ENCODE measurements around the gene PRKCE. TPM values are rescaled to one million over a fixed set of nuclear protein-coding genes. Genes with fewer than 3 reads are reported as not detected.

PRKCE gene
- polyA plus RNA-seq, 1 of the 3 experiments (the other 2 are of a cell fraction): 16.3 TPM

DNA sequence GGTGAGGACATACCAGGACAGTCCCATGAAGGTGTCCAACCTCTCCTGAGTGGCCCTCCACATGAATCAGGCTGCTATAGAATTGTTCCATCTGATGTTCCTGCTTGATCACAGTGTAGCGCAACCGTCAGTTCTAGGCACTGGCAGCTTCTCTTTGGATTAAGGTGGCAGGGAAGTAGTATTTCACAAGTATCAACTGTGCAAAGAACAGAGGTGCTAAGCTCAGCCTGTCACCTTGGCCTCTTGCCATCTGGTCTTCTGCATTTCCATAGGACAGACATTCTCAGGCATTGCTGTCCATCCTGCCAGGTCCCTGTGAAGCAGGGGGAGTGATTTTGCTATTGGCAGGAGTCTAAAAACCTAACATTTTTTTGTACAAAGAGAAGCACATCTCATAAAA is 463.5 kb downstream of the PRKCE start (continued):
- TF ChIP-seq, protein P1, sequence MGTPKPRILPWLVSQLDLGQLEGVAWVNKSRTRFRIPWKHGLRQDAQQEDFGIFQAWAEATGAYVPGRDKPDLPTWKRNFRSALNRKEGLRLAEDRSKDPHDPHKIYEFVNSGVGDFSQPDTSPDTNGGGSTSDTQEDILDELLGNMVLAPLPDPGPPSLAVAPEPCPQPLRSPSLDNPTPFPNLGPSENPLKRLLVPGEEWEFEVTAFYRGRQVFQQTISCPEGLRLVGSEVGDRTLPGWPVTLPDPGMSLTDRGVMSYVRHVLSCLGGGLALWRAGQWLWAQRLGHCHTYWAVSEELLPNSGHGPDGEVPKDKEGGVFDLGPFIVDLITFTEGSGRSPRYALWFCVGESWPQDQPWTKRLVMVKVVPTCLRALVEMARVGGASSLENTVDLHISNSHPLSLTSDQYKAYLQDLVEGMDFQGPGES (IDR thresholded peaks at IDR 0.05; ENCODE audit: low read depth, low read length): no peak
- no peak for TF ChIP-seq NRF1 (IDR thresholded peaks at IDR 0.05; ENCODE audit: low read depth, low read length)

DNA sequence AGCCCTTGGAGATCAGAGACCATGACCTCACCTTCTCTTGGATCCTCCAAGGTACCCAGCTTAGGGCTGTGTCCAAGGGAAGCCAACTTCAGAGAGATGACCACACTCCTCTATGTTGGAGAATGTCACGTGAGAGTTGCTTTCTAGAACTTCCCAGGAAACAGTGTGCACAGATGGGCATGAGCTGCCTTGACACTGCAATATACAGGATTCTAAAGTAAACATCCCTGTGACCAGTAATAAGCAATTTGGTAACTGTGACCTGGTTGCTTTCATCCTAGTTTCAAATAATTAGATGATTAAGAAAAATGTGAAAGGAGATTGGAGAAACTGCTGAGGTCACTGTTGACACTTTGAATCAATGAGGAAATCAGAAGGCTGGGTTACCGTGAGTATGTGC is 464.7 kb downstream of the PRKCE start:
- Histone ChIP-seq H3F3A (replicated peaks; ENCODE audit: insufficient read depth) (no peaks in the 10 kb centered on the region), H3K4me1 (ENCODE audit: control insufficient read depth in 1 of 2, insufficient read depth in 2 of 2, low read depth in 1 of 2, low read length in 1 of 2) (peaks cover 19 to 34% of the 10 kb centered on the region in 2 experiments), H4K20me1 (ENCODE audit: insufficient read depth) (no peaks in the 10 kb centered on the region), H3K27ac (ENCODE audit: low read depth in 2 of 2, low read length in 1 of 2) (peak overlapping the region in 1 of 2 experiments; percentile 49; a peak in 1 of 4 replicates), H3K27me3 (ENCODE audit: insufficient read depth) (no peaks in the 10 kb centered on the region), H3K9ac (no peak overlapping the region), H2AFZ (ENCODE audit: low read depth) (no peak overlapping the region), H3K9me3 (no peaks in the 10 kb centered on the region), H3K36me3 (replicated peaks in 1 of 2; ENCODE audit: control insufficient read depth in 1 of 2, insufficient read depth in 2 of 2, low read length in 1 of 2) (peaks cover 0 to 13% of the 10 kb centered on the region in 2 experiments), H3K4me2 (no peak overlapping the region), H3K79me2 (ENCODE audit: insufficient read depth) (peaks cover 47% of the 10 kb centered on the region; the same call in 1 of the 2 replicates), H3K9me2 (no peaks in the 10 kb centered on the region), H3K4me3 (ENCODE audit: low read depth in 2 of 2, low read length in 1 of 2) (no peak overlapping the region)
- POLR2A ChIA-PET: no interaction called here
- 91% methylated on average over 2 of the region's 2 CpGs for WGBS (ENCODE audit: low lambda C conversion rate)
- no peak for TF ChIP-seq EZH2phosphoT487 (IDR thresholded peaks at IDR 0.05; ENCODE audit: borderline replicate concordance, low read depth)
- TF ChIP-seq RFX5 (IDR thresholded peaks at IDR 0.05; ENCODE audit: low read length): no peak
- TF ChIP-seq, protein P1 (IDR thresholded peaks at IDR 0.05; ENCODE audit: low read depth, low read length): no peak
- no peak for TF ChIP-seq FOSL2 (IDR thresholded peaks at IDR 0.05; ENCODE audit: borderline replicate concordance, low read depth)
- TF ChIP-seq JUND (IDR thresholded peaks at IDR 0.05): no peak
- no peak for TF ChIP-seq SIN3A (IDR thresholded peaks at IDR 0.05; ENCODE audit: borderline replicate concordance, low read depth, low read length)
- TF ChIP-seq TEAD4 (IDR thresholded peaks at IDR 0.05; ENCODE audit: borderline replicate concordance, insufficient read depth): no peak
- TF ChIP-seq, protein P2, sequence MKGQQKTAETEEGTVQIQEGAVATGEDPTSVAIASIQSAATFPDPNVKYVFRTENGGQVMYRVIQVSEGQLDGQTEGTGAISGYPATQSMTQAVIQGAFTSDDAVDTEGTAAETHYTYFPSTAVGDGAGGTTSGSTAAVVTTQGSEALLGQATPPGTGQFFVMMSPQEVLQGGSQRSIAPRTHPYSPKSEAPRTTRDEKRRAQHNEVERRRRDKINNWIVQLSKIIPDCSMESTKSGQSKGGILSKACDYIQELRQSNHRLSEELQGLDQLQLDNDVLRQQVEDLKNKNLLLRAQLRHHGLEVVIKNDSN (IDR thresholded peaks at IDR 0.05; ENCODE audit: borderline replicate concordance, low read depth): no peak
- TF ChIP-seq NRF1 (IDR thresholded peaks at IDR 0.05; ENCODE audit: low read depth, low read length): no peak
- no peak for TF ChIP-seq NFIC (IDR thresholded peaks at IDR 0.05; ENCODE audit: borderline replicate concordance)
- TF ChIP-seq TAF1 (IDR thresholded peaks at IDR 0.05; ENCODE audit: borderline replicate concordance, low read depth, low read length): no peak
- no peak for TF ChIP-seq CHD2 (IDR thresholded peaks at IDR 0.05; ENCODE audit: low read length, partially characterized antibody)
- CTCF ChIA-PET: interaction anchor here (1.5 to 1.6 kb wide), 3 partner anchors 11 to 29 kb away, joined by 3 to 8 read pairs (median 3); no protein-coding TSS in a partner anchor
- no peak for DNase-seq

Measured in SK-N-SH (cell line).